Measurements from ENCODE around the gene MS4A15.
"Not testable (repeated sequence)": the region's sequence is repeated elsewhere in the genome, so short reads cannot be mapped to it uniquely, and the experiment has no call there.

MS4A15 gene

DNA sequence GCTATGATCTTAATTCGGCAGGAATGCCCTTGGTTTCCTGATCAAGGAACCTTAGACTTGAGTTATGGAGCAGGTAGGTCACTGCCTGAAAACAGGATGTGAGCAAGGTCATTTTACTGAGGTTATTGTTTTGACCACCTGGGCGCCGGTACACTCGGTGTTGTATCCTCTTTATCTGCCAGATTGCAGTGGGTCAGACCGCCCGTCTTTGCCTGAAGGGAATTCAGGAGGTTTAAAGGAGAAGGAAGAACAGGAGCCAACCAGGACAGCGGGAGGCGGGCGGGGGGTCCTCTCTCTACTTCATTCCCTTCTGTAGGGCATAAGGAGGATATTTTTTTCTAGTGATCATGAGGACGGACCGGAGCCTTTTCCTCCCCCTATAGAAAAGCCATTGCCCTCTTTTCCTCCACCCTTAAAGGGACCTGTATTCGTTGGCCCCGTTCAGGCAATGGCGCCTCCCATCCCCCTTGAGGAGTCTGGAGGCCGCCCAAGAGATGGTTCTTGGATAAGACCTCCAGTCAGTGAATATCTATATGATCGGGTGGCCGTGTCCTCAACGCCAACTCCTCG, 649 bp downstream of the MS4A15 start:
- no peak for DNase-seq

DNA sequence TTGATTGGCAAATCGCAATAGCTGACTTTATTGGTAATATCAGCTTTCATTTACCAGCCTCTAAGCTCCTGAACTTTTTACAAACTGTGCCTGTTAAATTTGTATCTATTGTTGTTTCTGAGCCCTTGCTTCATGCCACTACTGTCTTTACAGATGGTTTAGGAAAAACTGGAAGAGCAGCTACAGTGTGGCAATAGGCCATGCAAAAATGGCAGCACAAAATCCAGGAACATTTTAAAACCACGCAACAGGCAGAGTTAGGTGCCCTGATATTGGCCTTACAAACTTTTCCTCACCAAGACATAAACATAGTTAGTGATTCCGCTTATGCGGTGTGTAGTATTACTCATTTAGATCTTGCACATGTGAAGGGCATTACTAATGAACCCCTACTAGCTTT, 2.0 kb downstream of the MS4A15 start:
- not testable (repeated sequence) for DNase-seq

DNA sequence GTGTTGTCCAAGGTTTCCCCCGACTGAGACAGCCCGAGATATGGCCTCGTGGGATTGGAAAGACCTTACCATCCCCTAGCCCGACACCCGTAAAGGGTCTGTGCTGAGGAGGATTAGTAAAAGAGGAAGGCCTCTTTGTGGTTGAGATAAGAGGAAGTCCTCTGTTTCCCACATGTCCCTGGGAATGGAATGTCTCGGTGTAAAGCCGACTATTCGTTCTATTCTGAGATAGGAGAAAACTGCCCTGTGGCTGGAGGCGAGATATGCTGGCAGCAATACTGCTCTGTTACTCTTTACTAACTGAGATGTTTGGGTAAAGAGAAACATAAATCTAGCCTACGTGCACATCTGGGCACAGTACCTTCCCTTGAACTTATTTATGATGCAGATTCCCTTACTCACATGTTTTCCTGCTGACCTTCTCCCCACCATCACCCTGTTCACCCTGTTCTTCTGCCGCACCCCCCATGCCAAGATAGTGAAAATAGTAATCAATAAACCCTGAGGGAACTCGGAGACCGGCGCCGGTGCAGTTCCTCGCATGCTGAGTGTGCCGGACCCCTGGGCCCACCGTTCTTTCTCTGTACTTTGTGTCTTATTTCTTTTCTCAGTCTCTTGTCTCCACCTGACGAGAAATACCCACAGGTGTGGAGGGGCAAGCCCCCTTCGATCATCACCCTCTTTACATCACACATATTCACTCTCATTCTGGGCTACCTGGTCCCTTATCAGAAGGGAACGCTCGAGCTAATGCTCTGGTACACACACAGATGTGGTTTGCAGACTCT, 3.0 kb downstream of the MS4A15 start:
- not testable (repeated sequence) for DNase-seq

- no peak for DNase-seq
These were observed 4.9 kb downstream of the MS4A15 start for GRCh38 chr11:60761436-60762190.

GRCh38 chr11:60762851-60763691, 6.4 kb downstream of the MS4A15 start:
- DNase-seq: no peak

DNA sequence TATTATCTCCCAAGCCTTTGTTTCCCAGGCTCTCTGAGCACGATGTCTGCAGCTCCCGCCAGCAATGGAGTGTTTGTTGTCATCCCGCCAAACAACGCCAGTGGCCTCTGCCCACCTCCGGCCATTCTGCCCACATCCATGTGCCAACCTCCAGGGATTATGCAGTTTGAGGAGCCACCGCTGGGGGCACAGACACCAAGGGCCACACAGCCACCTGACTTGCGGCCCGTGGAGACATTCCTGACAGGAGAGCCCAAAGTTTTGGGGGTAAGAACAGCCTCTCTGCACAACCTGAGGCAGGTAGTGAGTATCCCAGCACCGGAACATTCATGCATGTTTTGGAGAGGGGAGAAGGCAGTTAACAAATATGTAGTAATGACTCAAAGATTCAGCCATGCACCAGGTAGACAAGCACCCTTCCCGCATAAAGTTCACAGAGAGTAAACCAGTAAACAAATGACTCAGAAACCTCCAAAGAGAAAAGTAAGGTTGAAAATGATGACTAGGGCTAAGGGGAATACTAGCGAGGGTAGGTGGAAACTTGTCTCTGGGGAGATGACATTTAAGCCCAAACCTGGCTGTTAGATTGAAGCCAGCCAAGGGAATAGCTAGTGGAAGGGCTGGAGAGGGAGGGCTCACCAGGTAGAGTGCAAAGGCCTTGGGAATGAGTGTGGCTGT, 7.2 kb downstream of the MS4A15 start:
- no peak for DNase-seq

GRCh38 chr11:60764879-60765278, 8.2 kb downstream of the MS4A15 start:
- no peak for DNase-seq

DNA sequence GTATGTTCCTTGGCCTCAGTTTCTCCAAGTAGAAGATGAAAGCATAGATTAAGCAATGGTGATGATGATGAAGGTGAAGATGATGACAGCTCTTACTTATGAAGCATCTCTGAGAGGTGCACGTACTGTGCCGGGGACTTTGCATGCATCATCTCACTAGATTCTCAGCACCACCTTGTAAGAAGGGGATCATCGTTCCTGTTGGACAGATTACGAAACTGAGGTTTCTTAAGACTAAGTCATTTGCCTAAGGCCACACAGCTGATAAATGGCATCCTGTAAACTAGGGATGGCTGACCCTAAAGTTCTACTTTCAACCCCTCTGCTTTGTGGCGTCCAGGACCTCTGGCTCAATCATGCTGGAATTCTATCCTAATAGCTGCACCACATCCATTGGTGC, 8.7 kb downstream of the MS4A15 start:
- DNase-seq: no peak

DNA sequence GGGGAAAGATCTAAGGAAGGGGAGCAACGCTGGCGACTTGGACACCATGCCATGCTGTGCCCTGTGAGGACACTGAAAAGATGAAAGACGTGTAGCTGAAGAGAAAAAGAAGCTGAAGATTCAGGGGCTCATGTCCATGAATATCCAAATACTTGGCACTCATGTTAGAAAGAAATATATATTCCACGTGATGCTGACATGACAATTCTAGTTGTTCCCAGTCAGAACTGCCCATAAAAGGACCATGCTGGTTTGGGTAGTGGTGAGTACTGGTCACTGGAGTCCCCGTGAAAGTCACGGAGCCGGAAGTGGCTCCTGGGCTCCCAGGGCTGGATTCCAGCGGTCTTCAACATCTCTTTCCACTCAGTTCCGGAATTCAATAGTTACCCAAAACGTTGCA, 9.9 kb downstream of the MS4A15 start:
- DNase-seq: no peak

- DNase-seq: no peak
These were observed 10.7 kb downstream of the MS4A15 start for GRCh38 chr11:60767388-60767811.

DNA sequence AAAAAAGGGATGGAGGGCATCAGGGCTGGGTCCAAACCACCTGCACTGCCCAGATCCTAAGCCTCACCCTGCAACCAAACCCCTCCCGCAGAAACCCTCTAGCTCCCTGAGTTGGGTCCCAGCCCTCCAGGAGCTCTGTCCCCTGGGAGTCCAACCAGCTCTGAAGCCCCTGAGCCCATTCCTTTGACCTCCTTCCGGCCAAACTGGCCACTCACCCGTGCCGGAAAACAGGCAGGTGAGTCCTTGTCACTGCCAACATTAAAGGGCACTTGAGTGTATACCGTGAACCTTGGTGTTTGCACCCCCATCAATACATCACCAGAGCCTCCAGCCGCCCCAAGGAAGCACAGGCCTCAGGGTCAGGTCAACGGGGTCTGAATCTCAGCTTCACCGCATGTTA, 11.5 kb downstream of the MS4A15 start:
- DNase-seq: no peak

- DNase-seq: no peak
These were observed 12.6 kb downstream of the MS4A15 start for GRCh38 chr11:60769273-60769672.

- DNase-seq: no peak
These were observed 13.1 kb downstream of the MS4A15 start for GRCh38 chr11:60769811-60770210.

DNA sequence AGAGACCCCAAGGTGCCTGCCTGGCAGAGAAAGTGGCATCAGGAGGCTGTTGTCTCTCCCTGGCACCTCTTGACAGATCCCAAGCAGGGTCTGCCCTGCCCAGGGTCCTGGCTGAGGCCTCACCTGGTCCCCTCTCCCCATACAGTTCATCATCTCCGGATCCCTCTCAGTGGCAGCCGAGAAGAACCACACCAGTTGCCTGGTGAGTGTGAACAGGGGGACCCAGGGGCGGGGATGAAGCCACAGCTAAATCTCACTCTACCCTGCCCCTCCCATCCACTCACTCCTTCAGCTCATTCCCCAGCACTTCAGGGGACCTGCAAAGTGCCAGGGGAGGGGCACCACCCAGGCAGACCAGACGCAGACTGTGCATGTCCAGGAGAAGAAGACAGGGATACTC, 14.5 kb downstream of the MS4A15 start:
- DNase-seq: no peak

DNA sequence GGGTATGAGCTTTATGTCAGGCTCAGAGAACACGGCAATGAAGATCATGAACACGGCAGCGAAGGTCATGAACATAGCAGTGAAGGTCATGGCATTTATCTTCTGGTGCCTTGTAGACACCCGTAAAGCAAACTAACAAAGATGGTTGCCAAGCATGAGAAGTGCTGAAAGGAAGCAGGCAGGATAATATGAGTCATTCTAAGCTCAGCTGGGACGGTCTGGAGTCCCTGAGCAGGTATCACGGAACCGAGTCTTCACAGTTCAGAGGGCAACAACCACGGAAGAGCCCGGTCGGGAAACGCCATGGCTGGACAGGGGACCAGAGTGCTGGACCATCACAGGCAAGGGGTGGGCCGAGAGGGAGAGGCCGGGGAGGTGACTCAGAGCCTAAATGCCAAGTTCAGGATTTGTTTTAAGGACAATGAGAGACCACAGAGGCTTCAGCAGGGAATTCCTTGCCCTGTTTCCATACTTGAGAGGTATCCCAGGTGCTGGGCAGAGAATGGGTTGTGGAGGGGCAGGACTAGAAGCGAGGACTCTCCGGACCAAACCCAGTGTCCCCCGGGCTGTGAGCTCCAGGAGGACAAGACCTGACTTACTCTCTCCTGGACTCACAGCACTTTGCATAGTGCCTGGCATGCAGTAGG, 15.3 kb downstream of the MS4A15 start:
- no peak for DNase-seq

DNA sequence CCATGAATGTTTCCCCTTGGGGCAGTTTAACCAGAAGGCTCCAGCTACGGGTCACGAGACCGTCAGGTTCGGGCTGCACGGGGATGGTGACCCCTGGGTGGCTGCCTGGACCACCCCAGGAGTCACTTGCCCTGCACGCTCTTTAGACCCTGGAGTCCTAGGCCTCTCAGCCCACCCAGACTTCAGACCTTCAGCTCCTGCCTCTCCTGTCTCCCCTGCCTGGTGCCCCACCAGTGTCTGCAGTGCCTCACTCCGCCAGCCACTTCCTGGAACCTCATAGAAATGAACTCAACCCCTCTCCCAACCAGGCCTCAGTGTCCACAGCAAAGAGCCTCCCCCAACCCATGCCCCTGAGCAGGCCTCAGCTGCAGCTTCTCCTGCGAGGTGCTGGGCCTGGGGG, 16.0 kb downstream of the MS4A15 start:
- no peak for DNase-seq

DNA sequence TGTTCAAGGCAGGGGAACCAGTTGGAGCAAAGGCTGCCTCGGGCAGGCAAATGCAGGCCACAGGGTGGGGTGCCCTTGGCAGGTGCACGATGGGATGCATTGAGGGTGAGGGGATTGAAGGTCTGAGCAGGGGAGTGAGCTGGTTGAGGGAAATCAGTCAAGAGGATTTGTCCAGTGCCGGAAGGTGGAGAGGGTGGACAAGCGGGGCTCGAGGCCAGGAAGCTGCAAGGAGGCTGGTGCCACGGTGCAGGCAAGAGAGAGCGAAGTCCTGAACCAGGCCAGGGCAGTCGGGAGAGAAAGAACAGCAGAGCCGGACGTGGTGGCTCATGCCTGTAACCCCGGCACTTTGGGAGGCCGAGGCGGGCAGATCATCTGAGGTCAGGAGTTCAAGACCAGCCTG, 18.1 kb downstream of the MS4A15 start:
- no peak for DNase-seq

GRCh38 chr11:60775420-60775961, 18.8 kb downstream of the MS4A15 start:
- peak; percentile 90 for DNase-seq

DNA sequence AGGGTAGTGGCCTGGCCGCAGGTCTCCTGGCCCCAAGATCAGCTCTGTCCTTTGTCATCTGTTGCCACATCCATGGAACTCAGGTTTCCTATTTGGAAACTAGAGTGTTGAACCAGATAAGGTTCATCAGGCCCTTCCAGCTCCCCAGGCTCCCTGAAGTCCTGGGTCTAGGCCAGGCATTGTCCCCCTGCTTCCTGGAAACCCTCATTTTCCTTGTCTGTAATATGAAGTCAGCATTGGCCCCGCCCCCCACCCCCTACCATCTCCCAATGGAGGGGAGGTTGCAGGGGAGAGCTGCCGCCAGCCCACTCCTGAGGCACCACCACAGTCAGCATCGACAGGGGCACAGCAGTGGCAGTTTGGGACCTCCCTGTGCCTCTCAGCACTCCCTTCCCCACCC, 19.5 kb downstream of the MS4A15 start:
- no peak for DNase-seq

DNA sequence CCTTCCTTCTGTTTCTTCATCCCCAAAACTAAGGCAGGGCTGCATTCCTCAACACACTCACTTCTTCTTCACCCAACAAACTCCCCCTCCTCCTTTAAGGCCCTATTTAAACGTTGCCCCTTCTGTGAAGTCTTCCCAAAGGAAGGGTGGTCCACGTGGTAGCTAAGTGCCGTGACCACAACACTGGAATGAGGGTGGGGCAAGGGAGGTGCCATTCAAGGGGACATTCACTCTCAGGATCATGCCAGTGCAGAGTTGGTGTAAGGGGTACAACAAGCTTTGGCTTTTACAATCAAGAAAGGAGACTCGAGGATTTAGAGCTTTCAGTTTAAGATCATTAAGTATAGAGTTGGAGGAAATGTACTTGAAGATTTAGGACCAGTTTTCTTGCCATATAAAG, 20.4 kb downstream of the MS4A15 start:
- DNase-seq: no peak

DNA sequence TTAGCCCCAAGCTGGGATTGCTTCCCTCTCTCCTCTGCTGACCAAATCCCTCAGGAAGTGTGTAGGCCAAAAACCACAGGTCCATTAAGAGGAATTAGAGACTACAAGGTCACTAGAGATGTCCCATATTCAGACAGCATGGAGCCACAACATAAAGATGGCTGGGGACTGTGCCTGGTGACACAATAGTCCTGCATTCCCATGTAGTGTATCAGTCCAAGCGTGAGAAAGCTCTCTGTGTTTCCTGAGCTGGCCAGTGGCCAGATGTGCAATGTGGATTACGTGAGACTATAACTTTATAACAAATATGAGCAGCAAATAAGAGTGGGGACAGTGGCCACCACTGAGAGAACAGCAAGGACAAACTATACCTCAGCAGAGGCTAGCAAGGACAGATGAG, 20.9 kb downstream of the MS4A15 start:
- no peak for DNase-seq

- no peak for DNase-seq
These were observed 23.4 kb downstream of the MS4A15 start for GRCh38 chr11:60780065-60780464.

Data from NCI-H526 treated with DMSO at 0.1 percent for 48 hours (cell line).